OCI-LY1 (cell line): Measurements from ENCODE around the gene NDUFS8.

Experiments
- CTCF ChIP-seq: fragments of 200-600 bp; sonication (generic), shearing (Covaris generic); IDR thresholded peaks from 2 replicates; pipeline ENCODE4 v1.5.1; 2017; ENCODE audit warnings: mild to moderate bottlenecking, antibody characterized with exemption, low read length, moderate library complexity, mixed read lengths
- EZH2 ChIP-seq: fragments of 200-600 bp; sonication (generic), shearing (Covaris generic); IDR thresholded peaks from 2 replicates; pipeline ENCODE4 v1.8.0; 2017; ENCODE audit warnings: borderline replicate concordance, mixed run types, mild to moderate bottlenecking, antibody characterized with exemption, low read length, moderate library complexity, mixed read lengths

GRCh38 chr11:68018730-68019190 lies 11.7 kb upstream of the NDUFS8 start:
- TF ChIP-seq CTCF (no peak), EZH2 (no peak)
